ENCODE measurements around the gene ZFP92.
"Not testable (repeated sequence)": the region's sequence is repeated elsewhere in the genome, so short reads cannot be mapped to it uniquely, and the experiment has no call there.

ZFP92 gene

GRCh38 chrX:153398275-153398960 is 12.9 kb upstream of the ZFP92 start:
- Histone ChIP-seq H3K9me3 (ENCODE audit: control insufficient read depth, low read length) (no peaks in the 10 kb centered on the region), H3K36me3 (ENCODE audit: control insufficient read depth, insufficient read depth, low read length) (no peaks in the 10 kb centered on the region), H3K4me1 (ENCODE audit: control insufficient read depth, insufficient read depth, low read length, poor library complexity, severe bottlenecking) (no peaks in the 10 kb centered on the region), H3K27ac (ENCODE audit: low read depth, low read length, severe bottlenecking) (no peak overlapping the region), H3K4me3 (ENCODE audit: extremely low read depth, insufficient read depth, low read length, poor library complexity, severe bottlenecking) (no peak overlapping the region)
- WGBS, 2 experiments (ENCODE audit: insufficient coverage in 2 of 2): 77 to 87% methylated on average over 5 to 6 of the region's 17 CpGs

- 7 to 72% methylated on average over 5 to 15 of the region's 60 CpGs for WGBS, 2 experiments (ENCODE audit: insufficient coverage in 2 of 2)
- Histone ChIP-seq H3K4me3 (ENCODE audit: extremely low read depth, insufficient read depth, low read length, poor library complexity, severe bottlenecking) (no peak overlapping the region), H3K9me3 (ENCODE audit: control insufficient read depth, low read length) (no peaks in the 10 kb centered on the region), H3K4me1 (ENCODE audit: control insufficient read depth, insufficient read depth, low read length, poor library complexity, severe bottlenecking) (no peaks in the 10 kb centered on the region), H3K27ac (ENCODE audit: low read depth, low read length, severe bottlenecking) (no peak overlapping the region), H3K36me3 (ENCODE audit: control insufficient read depth, insufficient read depth, low read length) (no peaks in the 10 kb centered on the region)
Observed at GRCh38 chrX:153400146-153401132, 10.8 kb upstream of the ZFP92 start.

- Histone ChIP-seq H3K9me3 (ENCODE audit: control insufficient read depth, low read length) (no peaks in the 10 kb centered on the region), H3K27ac (ENCODE audit: low read depth, low read length, severe bottlenecking) (no peak within 1 kb of the TSS), H3K36me3 (ENCODE audit: control insufficient read depth, insufficient read depth, low read length) (no peaks in the 10 kb centered on the region), H3K4me1 (ENCODE audit: control insufficient read depth, insufficient read depth, low read length, poor library complexity, severe bottlenecking) (no peaks in the 10 kb centered on the region), H3K4me3 (ENCODE audit: extremely low read depth, insufficient read depth, low read length, poor library complexity, severe bottlenecking) (no peak within 1 kb of the TSS)
- WGBS, 2 experiments (ENCODE audit: insufficient coverage in 2 of 2): 86 to 92% methylated on average over 20 to 23 of the region's 29 CpGs
Observed at GRCh38 chrX:153401133-153401764, 10.0 kb upstream of the ZFP92 start, which contains the start of gene PNMA6E. TSS of gene PNMA6E (minus strand) at chrX:153401350. CDS start at chrX:153398849, 2,501 bp downstream.

DNA sequence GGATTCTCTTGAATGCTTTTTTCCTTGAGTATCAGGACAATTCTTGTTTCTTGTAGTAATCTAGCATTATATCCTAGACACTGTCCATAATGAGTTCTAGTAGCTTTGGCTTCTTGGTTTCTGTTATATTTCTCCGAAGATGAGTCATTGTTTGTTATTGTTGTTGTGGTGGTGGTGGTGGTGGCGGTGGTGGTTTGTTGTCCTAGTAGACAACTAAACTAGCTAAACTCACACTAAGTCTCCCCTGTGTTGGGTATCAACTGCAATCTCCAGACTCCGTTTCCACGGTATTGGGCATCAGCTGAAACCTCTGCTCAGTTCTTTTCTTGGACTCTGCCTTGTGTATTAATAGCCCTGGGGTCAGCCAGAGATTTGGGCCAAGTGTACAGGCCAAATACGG is 6.9 kb upstream of the ZFP92 start:
- not testable (repeated sequence) for H3K9me3 ChIP-seq (ENCODE audit: control insufficient read depth, low read length); H3K4me3 ChIP-seq (ENCODE audit: extremely low read depth, insufficient read depth, low read length, poor library complexity, severe bottlenecking); H3K4me1 ChIP-seq (ENCODE audit: control insufficient read depth, insufficient read depth, low read length, poor library complexity, severe bottlenecking); H3K27ac ChIP-seq (ENCODE audit: low read depth, low read length, severe bottlenecking); H3K36me3 ChIP-seq (ENCODE audit: control insufficient read depth, insufficient read depth, low read length)
- WGBS, 2 experiments (ENCODE audit: insufficient coverage in 2 of 2): 84 to 100% methylated on average over 2 to 3 of the region's 5 CpGs

- H3K36me3 ChIP-seq (ENCODE audit: control insufficient read depth, insufficient read depth, low read length): no peaks in the 10 kb centered on the region
- H3K27ac ChIP-seq (ENCODE audit: low read depth, low read length, severe bottlenecking): no peak overlapping the region
- no peaks in the 10 kb centered on the region for H3K4me1 ChIP-seq (ENCODE audit: control insufficient read depth, insufficient read depth, low read length, poor library complexity, severe bottlenecking)
- no peaks in the 10 kb centered on the region for H3K9me3 ChIP-seq (ENCODE audit: control insufficient read depth, low read length)
- WGBS, 2 experiments (ENCODE audit: insufficient coverage in 2 of 2): no CpG with 5 or more reads among the region's 5 CpGs
- no peak overlapping the region for H3K4me3 ChIP-seq (ENCODE audit: extremely low read depth, insufficient read depth, low read length, poor library complexity, severe bottlenecking)
Observed at GRCh38 chrX:153405426-153405825, 5.8 kb upstream of the ZFP92 start.

DNA sequence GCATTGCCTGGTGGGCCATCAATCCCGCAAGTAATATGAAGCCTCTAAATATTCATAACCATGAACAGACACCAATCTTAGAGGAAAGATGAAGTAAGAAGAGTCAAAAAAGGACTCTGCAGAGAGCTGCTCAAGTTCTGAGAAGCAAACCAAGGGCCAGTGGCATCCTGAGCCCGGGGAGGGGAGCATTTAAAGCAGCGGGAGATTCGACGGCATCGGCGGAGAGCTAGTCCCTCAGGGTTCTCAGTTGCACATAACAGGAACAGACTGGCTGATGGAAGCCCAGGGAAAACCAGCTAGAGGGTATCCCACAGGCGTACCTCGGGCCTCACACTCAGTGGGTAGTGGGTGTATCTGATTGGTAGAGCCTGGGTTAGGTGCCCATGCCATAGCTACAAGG is 5.3 kb upstream of the ZFP92 start:
- Histone ChIP-seq H3K36me3 (ENCODE audit: control insufficient read depth, insufficient read depth, low read length) (no peaks in the 10 kb centered on the region), H3K27ac (ENCODE audit: low read depth, low read length, severe bottlenecking) (no peak overlapping the region), H3K9me3 (ENCODE audit: control insufficient read depth, low read length) (no peaks in the 10 kb centered on the region), H3K4me3 (ENCODE audit: extremely low read depth, insufficient read depth, low read length, poor library complexity, severe bottlenecking) (no peak overlapping the region), H3K4me1 (ENCODE audit: control insufficient read depth, insufficient read depth, low read length, poor library complexity, severe bottlenecking) (no peaks in the 10 kb centered on the region)
- 93 to 100% methylated on average over 4 to 6 of the region's 9 CpGs for WGBS, 2 experiments (ENCODE audit: insufficient coverage in 2 of 2)

DNA sequence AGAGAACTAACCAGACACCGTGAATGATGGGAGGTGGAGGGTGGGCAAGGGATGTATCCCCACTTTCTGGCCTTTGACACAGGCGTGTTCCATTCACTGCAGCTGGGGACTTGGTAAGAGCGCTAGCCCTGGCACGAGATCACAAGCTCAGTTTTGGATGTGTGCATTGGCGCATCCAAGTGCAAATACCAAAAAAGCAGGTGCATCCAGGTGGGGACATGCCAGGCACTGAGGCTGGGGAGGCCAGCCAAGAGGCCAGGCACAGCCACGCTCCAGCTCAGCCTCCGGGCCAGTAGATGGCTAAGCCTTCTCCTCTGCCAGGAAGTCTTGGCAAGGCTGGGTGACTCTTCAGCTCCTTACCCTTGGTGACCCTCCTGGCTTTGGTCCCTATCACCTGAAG is 4.4 kb upstream of the ZFP92 start:
- Histone ChIP-seq H3K36me3 (ENCODE audit: control insufficient read depth, insufficient read depth, low read length) (no peaks in the 10 kb centered on the region), H3K9me3 (ENCODE audit: control insufficient read depth, low read length) (no peaks in the 10 kb centered on the region), H3K4me3 (ENCODE audit: extremely low read depth, insufficient read depth, low read length, poor library complexity, severe bottlenecking) (no peak overlapping the region), H3K4me1 (ENCODE audit: control insufficient read depth, insufficient read depth, low read length, poor library complexity, severe bottlenecking) (no peaks in the 10 kb centered on the region), H3K27ac (ENCODE audit: low read depth, low read length, severe bottlenecking) (no peak overlapping the region)
- 87 to 100% methylated on average over 3 to 6 of the region's 7 CpGs for WGBS, 2 experiments (ENCODE audit: insufficient coverage in 2 of 2)

DNA sequence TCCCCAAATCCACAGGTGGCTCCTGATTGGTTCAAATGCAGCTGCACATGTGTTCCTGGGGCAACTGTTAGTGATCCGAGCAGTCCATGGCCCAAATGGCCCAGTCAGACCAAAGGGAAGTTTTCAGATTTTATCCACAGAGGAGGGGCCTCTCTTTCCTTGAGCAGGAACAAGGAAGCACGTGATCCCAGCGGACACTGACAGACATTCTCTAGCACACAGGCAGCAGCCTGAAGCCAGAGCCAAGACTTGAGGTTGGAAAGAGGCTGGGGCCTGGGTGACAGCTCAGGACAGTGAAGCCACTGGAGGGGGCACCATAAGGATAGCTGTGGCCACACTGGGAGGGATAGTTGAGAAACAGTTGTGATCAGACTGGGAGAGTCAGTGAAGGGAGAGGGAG is 3.5 kb upstream of the ZFP92 start:
- Histone ChIP-seq H3K27ac (ENCODE audit: low read depth, low read length, severe bottlenecking) (no peak overlapping the region), H3K4me3 (ENCODE audit: extremely low read depth, insufficient read depth, low read length, poor library complexity, severe bottlenecking) (no peak overlapping the region), H3K9me3 (ENCODE audit: control insufficient read depth, low read length) (no peaks in the 10 kb centered on the region), H3K36me3 (ENCODE audit: control insufficient read depth, insufficient read depth, low read length) (no peaks in the 10 kb centered on the region), H3K4me1 (ENCODE audit: control insufficient read depth, insufficient read depth, low read length, poor library complexity, severe bottlenecking) (no peaks in the 10 kb centered on the region)
- 86% methylated on average over 1 of the region's 3 CpGs; no CpG with 5 or more reads in 1 of the 2 experiments for WGBS, 2 experiments (ENCODE audit: insufficient coverage in 2 of 2)

DNA sequence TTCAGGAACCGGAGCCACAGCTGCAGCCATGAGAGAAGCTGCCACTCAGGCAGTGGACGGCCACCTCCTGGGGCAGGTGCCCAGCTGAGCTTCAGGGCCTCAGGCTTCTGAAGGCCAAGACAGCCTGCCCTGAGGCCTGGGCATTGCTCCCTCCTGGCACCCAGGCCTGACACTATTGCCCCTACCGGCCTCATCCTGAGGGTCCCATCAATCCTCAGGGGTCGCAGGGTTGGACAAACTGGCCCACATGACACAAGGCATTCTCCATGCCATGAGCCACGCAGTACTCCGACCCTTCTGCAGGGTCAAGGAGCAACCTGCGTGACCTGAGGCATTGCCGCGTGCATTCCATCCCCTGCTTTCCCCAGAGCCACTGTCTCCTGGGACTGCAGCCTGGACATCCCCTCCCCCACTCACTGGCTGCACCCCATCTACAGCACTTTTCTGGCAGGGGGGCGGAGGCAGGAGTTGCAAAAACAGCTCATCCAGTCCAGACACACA is 3.0 kb upstream of the ZFP92 start:
- Histone ChIP-seq H3K4me1 (ENCODE audit: control insufficient read depth, insufficient read depth, low read length, poor library complexity, severe bottlenecking) (no peaks in the 10 kb centered on the region), H3K4me3 (ENCODE audit: extremely low read depth, insufficient read depth, low read length, poor library complexity, severe bottlenecking) (no peak overlapping the region), H3K9me3 (ENCODE audit: control insufficient read depth, low read length) (no peaks in the 10 kb centered on the region), H3K27ac (ENCODE audit: low read depth, low read length, severe bottlenecking) (no peak overlapping the region), H3K36me3 (ENCODE audit: control insufficient read depth, insufficient read depth, low read length) (no peaks in the 10 kb centered on the region)
- 81 to 94% methylated on average over 5 to 8 of the region's 10 CpGs for WGBS, 2 experiments (ENCODE audit: insufficient coverage in 2 of 2)

DNA sequence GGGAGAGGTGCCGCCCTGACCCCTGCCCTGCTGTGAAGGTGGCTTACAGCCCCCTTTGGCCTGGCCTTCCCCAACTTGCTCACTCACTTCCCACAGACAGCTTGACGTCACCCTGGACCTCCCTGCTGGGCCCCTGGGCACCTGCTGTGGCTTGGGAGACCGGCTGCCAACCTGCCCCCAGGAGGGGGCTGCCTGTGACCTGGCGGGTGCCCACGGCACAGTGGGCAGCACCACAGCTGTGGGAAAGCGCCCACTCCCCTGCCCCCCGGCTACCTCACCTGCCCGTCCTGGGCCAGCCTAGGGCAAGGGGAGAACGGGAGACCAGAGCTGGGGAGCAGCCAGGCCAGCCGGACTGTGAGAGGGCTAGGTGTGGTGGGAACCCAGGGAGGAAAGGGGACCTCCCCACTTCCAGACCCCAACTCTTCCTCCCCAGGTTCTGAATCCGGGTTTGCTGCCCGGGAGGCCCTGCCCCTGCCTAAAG is 2.4 kb upstream of the ZFP92 start:
- H3K36me3 ChIP-seq (ENCODE audit: control insufficient read depth, insufficient read depth, low read length): no peaks in the 10 kb centered on the region
- no peak overlapping the region for H3K27ac ChIP-seq (ENCODE audit: low read depth, low read length, severe bottlenecking)
- WGBS, 2 experiments (ENCODE audit: insufficient coverage in 2 of 2): 90% methylated on average over 2 of the region's 12 CpGs; no CpG with 5 or more reads in 1 of the 2 experiments
- no peaks in the 10 kb centered on the region for H3K9me3 ChIP-seq (ENCODE audit: control insufficient read depth, low read length)
- no peaks in the 10 kb centered on the region for H3K4me1 ChIP-seq (ENCODE audit: control insufficient read depth, insufficient read depth, low read length, poor library complexity, severe bottlenecking)
- H3K4me3 ChIP-seq (ENCODE audit: extremely low read depth, insufficient read depth, low read length, poor library complexity, severe bottlenecking): no peak overlapping the region
